ENCODE measurements around the gene IL12RB2.

- TF ChIP-seq, protein P1, sequence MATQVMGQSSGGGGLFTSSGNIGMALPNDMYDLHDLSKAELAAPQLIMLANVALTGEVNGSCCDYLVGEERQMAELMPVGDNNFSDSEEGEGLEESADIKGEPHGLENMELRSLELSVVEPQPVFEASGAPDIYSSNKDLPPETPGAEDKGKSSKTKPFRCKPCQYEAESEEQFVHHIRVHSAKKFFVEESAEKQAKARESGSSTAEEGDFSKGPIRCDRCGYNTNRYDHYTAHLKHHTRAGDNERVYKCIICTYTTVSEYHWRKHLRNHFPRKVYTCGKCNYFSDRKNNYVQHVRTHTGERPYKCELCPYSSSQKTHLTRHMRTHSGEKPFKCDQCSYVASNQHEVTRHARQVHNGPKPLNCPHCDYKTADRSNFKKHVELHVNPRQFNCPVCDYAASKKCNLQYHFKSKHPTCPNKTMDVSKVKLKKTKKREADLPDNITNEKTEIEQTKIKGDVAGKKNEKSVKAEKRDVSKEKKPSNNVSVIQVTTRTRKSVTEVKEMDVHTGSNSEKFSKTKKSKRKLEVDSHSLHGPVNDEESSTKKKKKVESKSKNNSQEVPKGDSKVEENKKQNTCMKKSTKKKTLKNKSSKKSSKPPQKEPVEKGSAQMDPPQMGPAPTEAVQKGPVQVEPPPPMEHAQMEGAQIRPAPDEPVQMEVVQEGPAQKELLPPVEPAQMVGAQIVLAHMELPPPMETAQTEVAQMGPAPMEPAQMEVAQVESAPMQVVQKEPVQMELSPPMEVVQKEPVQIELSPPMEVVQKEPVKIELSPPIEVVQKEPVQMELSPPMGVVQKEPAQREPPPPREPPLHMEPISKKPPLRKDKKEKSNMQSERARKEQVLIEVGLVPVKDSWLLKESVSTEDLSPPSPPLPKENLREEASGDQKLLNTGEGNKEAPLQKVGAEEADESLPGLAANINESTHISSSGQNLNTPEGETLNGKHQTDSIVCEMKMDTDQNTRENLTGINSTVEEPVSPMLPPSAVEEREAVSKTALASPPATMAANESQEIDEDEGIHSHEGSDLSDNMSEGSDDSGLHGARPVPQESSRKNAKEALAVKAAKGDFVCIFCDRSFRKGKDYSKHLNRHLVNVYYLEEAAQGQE (IDR thresholded peaks at IDR 0.05; ENCODE audit: low read depth, low read length): no peak
- TF ChIP-seq CTCF (IDR thresholded peaks at IDR 0.05 in 2 of 3, conservative IDR thresholded peaks at IDR 0.05 in 1 of 3; ENCODE audit: control insufficient read depth in 2 of 3, extremely low read depth in 1 of 3, insufficient read depth in 1 of 3, low read depth in 3 of 3, low read length in 3 of 3): no peak
- TF ChIP-seq YBX1 (IDR thresholded peaks at IDR 0.05): no peak
- no peak for TF ChIP-seq ZBTB4 (CRISPR knock-in tag; IDR thresholded peaks at IDR 0.05)
Measured at GRCh38 chr1:67429011-67429527, 121.4 kb downstream of the IL12RB2 start.
